ENCODE measurements around the gene TRIM38.

Gene TRIM38

GRCh38 chr6:26026833-26027490, 64.4 kb downstream of the TRIM38 start:
- peak; percentile 90 for DNase-seq (ENCODE audit: low read depth)

GRCh38 chr6:26027491-26028211, 65.0 kb downstream of the TRIM38 start:
- DNase-seq (ENCODE audit: low read depth) = no peak

GRCh38 chr6:26028212-26028745, 65.7 kb downstream of the TRIM38 start:
- DNase-seq (ENCODE audit: low read depth) = no peak

GRCh38 chr6:26028746-26029569, 66.4 kb downstream of the TRIM38 start:
- DNase-seq (ENCODE audit: low read depth) = no peak

GRCh38 chr6:26029570-26029856, 66.9 kb downstream of the TRIM38 start:
- no peak for DNase-seq (ENCODE audit: low read depth)

- DNase-seq (ENCODE audit: low read depth) = no peak
Measured at GRCh38 chr6:26029857-26030653, 67.5 kb downstream of the TRIM38 start.

- DNase-seq (ENCODE audit: low read depth) = no peak
Measured at GRCh38 chr6:26030716-26031115, 68.1 kb downstream of the TRIM38 start.

GRCh38 chr6:26031151-26031594, 68.6 kb downstream of the TRIM38 start:
- no peak for DNase-seq (ENCODE audit: low read depth)

- peak; percentile 98 for DNase-seq (ENCODE audit: low read depth)
Measured at GRCh38 chr6:26031595-26032339, 69.2 kb downstream of the TRIM38 start.

GRCh38 chr6:26032340-26033084, 69.9 kb downstream of the TRIM38 start:
- DNase-seq (ENCODE audit: low read depth) = peak; percentile 65

GRCh38 chr6:26033085-26033940, 70.7 kb downstream of the TRIM38 start:
- DNase-seq (ENCODE audit: low read depth) = peak; percentile 99

GRCh38 chr6:26033941-26034354, 71.3 kb downstream of the TRIM38 start:
- no peak for DNase-seq (ENCODE audit: low read depth)

GRCh38 chr6:26034905-26035304, 72.3 kb downstream of the TRIM38 start:
- DNase-seq (ENCODE audit: low read depth) = no peak

All from amniotic epithelial cell (primary cell).